Measurements from ENCODE around the gene SYNGR4. TPM values are rescaled to one million over a fixed set of nuclear protein-coding genes. Genes with fewer than 3 reads are reported as not detected.

The SYNGR4 gene
- total RNA-seq, 4 donors from 2014 or later, result not detected

- no peaks in the 10 kb centered on the region for H3K9me3 ChIP-seq
- 57 to 58% methylated on average over 5 of the region's 5 CpGs for WGBS, 2 donors
- intact Hi-C loops (cut with DNase I), result no loop called here
Observed at GRCh38 chr19:48401287-48401686, 37.1 kb downstream of the SYNGR4 start.

GRCh38 chr19:48403606-48404005 lies 39.4 kb downstream of the SYNGR4 start:
- H3K4me3 ChIP-seq, result no peak overlapping the region
- intact Hi-C loops (cut with DNase I), result no loop called here
- no peak for DNase-seq
- 0 to 60% methylated on average over 1 to 2 of the region's 3 CpGs for WGBS, 2 donors
- peaks cover 0 to 30% (median 0%) of the 10 kb centered on the region in 4 donors for H3K27me3 ChIP-seq
- no peak for TF ChIP-seq CTCF (IDR thresholded peaks at IDR 0.05)
- TF ChIP-seq POLR2A (IDR thresholded peaks at IDR 0.05), result no peak
- no peak overlapping the region for H3K27ac ChIP-seq
- H3K36me3 ChIP-seq, result no peaks in the 10 kb centered on the region
- no peaks in the 10 kb centered on the region for H3K9me3 ChIP-seq
- peaks cover 0 to 6% (median 0%) of the 10 kb centered on the region in 3 donors for H3K4me1 ChIP-seq

More at GRCh38 chr19:48401287-48401686, 37.1 kb downstream of the SYNGR4 start:
- H3K27ac ChIP-seq, result no peak overlapping the region
- H3K36me3 ChIP-seq, result no peaks in the 10 kb centered on the region
- TF ChIP-seq CTCF (IDR thresholded peaks at IDR 0.05), result no peak
- no peak for TF ChIP-seq POLR2A (IDR thresholded peaks at IDR 0.05)
- peaks cover 3 to 42% (median 8%) of the 10 kb centered on the region in 4 donors for H3K27me3 ChIP-seq
- DNase-seq, result no peak
- H3K4me3 ChIP-seq, result no peak overlapping the region
- peaks cover 4 to 25% (median 7%) of the 10 kb centered on the region in 3 donors for H3K4me1 ChIP-seq

DNA sequence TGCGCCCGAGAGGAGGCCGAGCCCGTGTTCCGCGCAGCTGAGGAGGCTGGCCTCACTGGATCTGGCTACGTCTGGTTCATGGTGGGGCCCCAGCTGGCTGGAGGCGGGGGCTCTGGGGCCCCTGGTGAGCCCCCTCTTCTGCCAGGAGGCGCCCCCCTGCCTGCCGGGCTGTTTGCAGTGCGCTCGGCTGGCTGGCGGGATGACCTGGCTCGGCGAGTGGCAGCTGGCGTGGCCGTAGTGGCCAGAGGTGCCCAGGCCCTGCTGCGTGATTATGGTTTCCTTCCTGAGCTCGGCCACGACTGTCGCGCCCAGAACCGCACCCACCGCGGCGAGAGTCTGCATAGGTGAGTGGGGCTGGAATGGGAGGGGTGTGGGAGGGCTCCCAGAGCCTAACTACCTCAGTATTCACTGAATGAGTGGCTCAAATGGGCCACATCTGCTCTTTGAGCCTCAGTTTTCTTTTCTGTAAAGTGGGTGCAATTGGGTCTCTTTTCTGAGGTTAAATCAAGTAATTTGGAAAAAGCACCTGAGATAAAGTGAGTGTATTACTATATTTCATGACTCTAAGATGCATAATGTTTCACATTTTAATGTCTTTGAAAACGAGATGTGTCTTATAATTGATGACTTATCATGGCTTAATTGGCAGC lies 41.0 kb downstream of the SYNGR4 start:
- Histone ChIP-seq H3K27ac (no peak overlapping the region), H3K4me1 (no peaks in the 10 kb centered on the region), H3K36me3 (no peaks in the 10 kb centered on the region), H3K4me3 (no peak overlapping the region), H3K27me3 (peaks cover 0 to 27% (median 0%) of the 10 kb centered on the region in 4 donors), H3K9me3 (no peaks in the 10 kb centered on the region)
- no peak for DNase-seq
- intact Hi-C loops (cut with DNase I), result no loop called here
- TF ChIP-seq POLR2A (IDR thresholded peaks at IDR 0.05) (no peak), CTCF (IDR thresholded peaks at IDR 0.05) (no peak)
- WGBS, 2 donors, result 77 to 83% methylated on average over 1 to 3 of the region's 27 CpGs

GRCh38 chr19:48405850-48406249 lies 41.7 kb downstream of the SYNGR4 start:
- Histone ChIP-seq H3K36me3 (no peaks in the 10 kb centered on the region), H3K4me1 (no peaks in the 10 kb centered on the region), H3K27me3 (peaks cover 0 to 27% (median 0%) of the 10 kb centered on the region in 4 donors), H3K9me3 (no peaks in the 10 kb centered on the region), H3K27ac (no peak overlapping the region), H3K4me3 (no peak overlapping the region)
- DNase-seq, result no peak
- WGBS, 2 donors, result 71 to 76% methylated on average over 13 of the region's 13 CpGs
- intact Hi-C loops (cut with DNase I), result no loop called here
- TF ChIP-seq CTCF (IDR thresholded peaks at IDR 0.05) (no peak), POLR2A (IDR thresholded peaks at IDR 0.05) (no peak)

GRCh38 chr19:48413879-48414587 lies 49.9 kb downstream of the SYNGR4 start:
- Histone ChIP-seq H3K4me3 (peak overlapping the region in 2 of 4 donors; percentile 23 to 53), H3K27ac (no peak overlapping the region), H3K9me3 (no peaks in the 10 kb centered on the region), H3K27me3 (peaks cover 0 to 43% (median 2%) of the 10 kb centered on the region in 4 donors), H3K36me3 (no peaks in the 10 kb centered on the region), H3K4me1 (peaks cover 10 to 22% (median 14%) of the 10 kb centered on the region in 3 donors)
- 40 to 72% methylated on average over 6 of the region's 24 CpGs for WGBS, 2 donors
- TF ChIP-seq POLR2A (IDR thresholded peaks at IDR 0.05) (no peak), CTCF (IDR thresholded peaks at IDR 0.05) (no peak)
- DNase-seq, result no peak
- intact Hi-C loops (cut with DNase I), result no loop called here
